Liver (tissue), 9 donors: ENCODE measurements around the gene RALB. TPM values are rescaled to one million over a fixed set of nuclear protein-coding genes. Genes with fewer than 3 reads are reported as not detected.

ENCODE experiments used
- DNase-seq: peaks from one replicate; pipeline ENCODE4 v3.0.0-alpha.2; 2017; ENCODE audit warnings: low spot score
- H3K27ac ChIP-seq, 2 donors: one replicate each; pipeline ENCODE4 v1.7.0; 2013; ENCODE audit warnings: inconsistent platforms in 2 of 2, low read length in 2 of 2, control low read depth in 1 of 2, low read depth in 1 of 2, mild to moderate bottlenecking in 1 of 2
- H3K27me3 ChIP-seq, 4 donors: one replicate each; pipeline versions ENCODE4 v1.6.1 to v1.7.0; 2013; ENCODE audit warnings: low read length in 3 of 4, inconsistent platforms in 1 of 4, mild to moderate bottlenecking in 1 of 4, moderate library complexity in 1 of 4; ENCODE audit not compliant: control insufficient read depth in 4 of 4, insufficient read depth in 4 of 4
- H3K36me3 ChIP-seq, 4 donors: one replicate each; pipeline versions ENCODE4 v1.6.1 to v1.7.0; 2013; ENCODE audit warnings: low read length in 3 of 4, mild to moderate bottlenecking in 3 of 4, low read depth in 1 of 4, moderate library complexity in 1 of 4; ENCODE audit not compliant: control insufficient read depth in 4 of 4, insufficient read depth in 3 of 4
- H3K4me1 ChIP-seq, 4 donors: one replicate each; pipeline versions ENCODE4 v1.6.1 to v1.7.0; 2013; ENCODE audit warnings: low read length in 3 of 4, mild to moderate bottlenecking in 3 of 4, moderate library complexity in 1 of 4; ENCODE audit not compliant: control insufficient read depth in 4 of 4, insufficient read depth in 4 of 4
- H3K4me3 ChIP-seq, 3 donors: one replicate each; pipeline versions ENCODE4 v1.6.1 to v1.7.0; 2013; ENCODE audit warnings: low read length in 3 of 3, control low read depth in 1 of 3, low read depth in 1 of 3, mild to moderate bottlenecking in 1 of 3
- H3K9ac ChIP-seq, 2 donors: one replicate each; pipeline ENCODE4 v1.7.0; 2013; ENCODE audit warnings: low read length in 2 of 2, mild to moderate bottlenecking in 2 of 2, moderate library complexity in 2 of 2, control low read depth in 1 of 2, low read depth in 1 of 2
- H3K9me3 ChIP-seq, 4 donors: one replicate each; pipeline versions ENCODE4 v1.6.1 to v1.7.0; 2013; ENCODE audit warnings: low read length in 3 of 4; ENCODE audit not compliant: control insufficient read depth in 4 of 4
- EGR1 ChIP-seq, 2 donors: IDR thresholded peaks; 2 replicates each; pipeline ENCODE4 v1.6.1; 2016 to 2018; ENCODE audit warnings: antibody characterized with exemption in 2 of 2, low read depth in 2 of 2
- FOXA1 ChIP-seq: IDR thresholded peaks from 2 replicates; pipeline ENCODE4 v1.6.1; 2016; ENCODE audit warnings: antibody characterized with exemption
- GABPA ChIP-seq, 2 donors: IDR thresholded peaks in 1 of 2; conservative IDR thresholded peaks in 1 of 2; 2 replicates each; pipeline ENCODE4 v1.6.1; 2016; ENCODE audit warnings: antibody characterized with exemption in 2 of 2, mild to moderate bottlenecking in 1 of 2, moderate library complexity in 1 of 2
- HNF4A ChIP-seq, 2 donors: conservative IDR thresholded peaks; 2 replicates each; pipeline ENCODE4 v1.6.1; 2016; ENCODE audit warnings: antibody characterized with exemption in 2 of 2, mild to moderate bottlenecking in 2 of 2
- NR2F2 ChIP-seq: IDR thresholded peaks from 2 replicates; pipeline ENCODE4 v1.6.1; 2016; ENCODE audit warnings: antibody characterized with exemption
- RAD21 ChIP-seq, 2 donors: IDR thresholded peaks; 2 replicates each; pipeline ENCODE4 v1.6.1; 2016; ENCODE audit warnings: antibody characterized with exemption in 2 of 2, mild to moderate bottlenecking in 2 of 2
- RXRA ChIP-seq, 2 donors: IDR thresholded peaks; 2 replicates each; pipeline ENCODE4 v1.6.1; 2017 to 2018; ENCODE audit warnings: antibody characterized with exemption in 2 of 2, mild to moderate bottlenecking in 1 of 2
- SP1 ChIP-seq: IDR thresholded peaks from 2 replicates; pipeline ENCODE4 v1.6.1; 2018; ENCODE audit warnings: antibody characterized with exemption, mild to moderate bottlenecking
- TAF1 ChIP-seq: conservative IDR thresholded peaks from 2 replicates; pipeline ENCODE4 v1.6.1; 2016; ENCODE audit warnings: antibody characterized with exemption, mild to moderate bottlenecking
- YY1 ChIP-seq: IDR thresholded peaks from 2 replicates; pipeline ENCODE4 v1.6.1; 2016; ENCODE audit warnings: antibody characterized with exemption, mild to moderate bottlenecking
- WGBS: extraction: QIAGEN DNeasy Blood & Tissue Kit; methylation state at CpG from one replicate; pipeline ENCODE4 v1.1.7; 2013; 5-methylcytosine and 5-hydroxymethylcytosine counted together
- polyA plus RNA-seq, 2 donors: library from polyadenylated mRNA; stranded (reverse) in 1 of 2; unstranded in 1 of 2; fragments of 200-250 nt in 1 of 2; fragments of >200 nt in 1 of 2; fragmentation: Nextera tagmentation in 1 of 2; extraction: Ambion mirVana in 1 of 2; gene quantifications; one replicate each; pipeline versions ENCODE4 v1.2.1 to v1.2.3, GENCODE V29; 2013 to 2015
- total RNA-seq, 2 donors: library from RNA; depleted of rRNA; stranded (reverse); fragments of >200 nt; gene quantifications; one replicate each; pipeline ENCODE4 v1.2.3, GENCODE V29; 2014
- TF ChIP-seq, protein P1 (sequence below): fragments of 150-350 bp; IDR thresholded peaks from 2 replicates; pipeline ENCODE4 v1.5.1; 2017; ENCODE audit warnings: improper control_type of control experiment, low read depth, low read length; ENCODE audit not compliant: missing input control
- TF ChIP-seq, protein P2 (sequence below): IDR thresholded peaks from 2 replicates; pipeline ENCODE4 v1.6.1; 2016; ENCODE audit warnings: antibody characterized with exemption
- TF ChIP-seq, protein P3 (sequence below): IDR thresholded peaks from 2 replicates; pipeline ENCODE4 v1.6.1; 2016; ENCODE audit warnings: antibody characterized with exemption, mild to moderate bottlenecking
- donor health status: healthy.
- donor health status: healthy.
- donor health status: healthy.
- donor health status: healthy.
- donor health status: healthy.

The RALB gene
- total and polyA plus RNA-seq, 4 donors: 11.1 to 26.4 (median 20.1) TPM

DNA sequence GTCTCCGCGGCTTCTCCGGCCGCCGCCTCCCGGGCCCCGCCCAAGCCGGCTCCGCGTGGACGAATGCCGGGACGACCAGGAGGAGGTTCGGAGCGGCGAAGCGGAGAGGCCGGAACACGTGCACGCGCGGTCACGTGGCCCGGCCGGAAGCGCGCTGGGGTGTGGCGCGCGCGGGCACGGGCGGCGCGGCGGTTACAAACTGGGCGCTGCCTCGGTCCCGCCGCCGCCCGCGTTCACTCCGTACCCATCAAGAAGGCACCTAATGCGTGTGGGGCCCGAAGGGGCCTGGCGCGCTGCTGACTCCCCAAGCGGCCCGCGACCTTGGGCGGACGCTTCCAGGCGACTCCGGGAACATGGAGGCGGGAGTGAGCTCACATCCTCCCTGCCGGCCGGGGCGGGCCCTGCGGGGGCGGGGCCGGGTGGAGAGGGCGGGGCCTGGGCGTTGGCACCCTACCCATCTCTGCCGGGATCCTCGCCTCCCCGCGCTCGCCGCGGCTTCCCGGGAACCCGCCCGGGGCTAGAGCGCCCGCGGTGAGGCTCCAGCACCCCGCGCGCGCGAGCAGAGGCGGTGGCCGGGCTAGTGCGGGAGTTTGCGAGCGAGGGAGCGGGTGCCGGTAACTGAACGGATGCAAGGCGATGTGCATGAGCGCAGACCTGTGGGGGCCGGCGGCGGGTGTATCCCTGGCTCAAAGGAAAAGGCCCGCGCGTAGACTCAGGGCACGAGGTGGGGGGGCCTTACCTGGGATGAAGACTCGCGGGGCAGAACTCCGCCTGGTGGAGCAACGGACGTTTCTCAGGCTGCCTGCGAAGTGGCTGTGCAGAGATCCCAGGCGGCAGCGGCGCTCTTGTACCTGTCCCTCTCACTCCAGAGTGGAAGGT is 29.4 kb upstream of the RALB start, which contains the start of gene TMEM185B:
TSS of gene TMEM185B (minus strand) at position 367 of the 879 bp plus-strand sequence. CDS start 424 bp downstream, outside the sequence.
- no peaks in the 10 kb centered on the region for H3K27me3 ChIP-seq
- DNase-seq: peak; percentile 87
- TF ChIP-seq, protein P1, sequence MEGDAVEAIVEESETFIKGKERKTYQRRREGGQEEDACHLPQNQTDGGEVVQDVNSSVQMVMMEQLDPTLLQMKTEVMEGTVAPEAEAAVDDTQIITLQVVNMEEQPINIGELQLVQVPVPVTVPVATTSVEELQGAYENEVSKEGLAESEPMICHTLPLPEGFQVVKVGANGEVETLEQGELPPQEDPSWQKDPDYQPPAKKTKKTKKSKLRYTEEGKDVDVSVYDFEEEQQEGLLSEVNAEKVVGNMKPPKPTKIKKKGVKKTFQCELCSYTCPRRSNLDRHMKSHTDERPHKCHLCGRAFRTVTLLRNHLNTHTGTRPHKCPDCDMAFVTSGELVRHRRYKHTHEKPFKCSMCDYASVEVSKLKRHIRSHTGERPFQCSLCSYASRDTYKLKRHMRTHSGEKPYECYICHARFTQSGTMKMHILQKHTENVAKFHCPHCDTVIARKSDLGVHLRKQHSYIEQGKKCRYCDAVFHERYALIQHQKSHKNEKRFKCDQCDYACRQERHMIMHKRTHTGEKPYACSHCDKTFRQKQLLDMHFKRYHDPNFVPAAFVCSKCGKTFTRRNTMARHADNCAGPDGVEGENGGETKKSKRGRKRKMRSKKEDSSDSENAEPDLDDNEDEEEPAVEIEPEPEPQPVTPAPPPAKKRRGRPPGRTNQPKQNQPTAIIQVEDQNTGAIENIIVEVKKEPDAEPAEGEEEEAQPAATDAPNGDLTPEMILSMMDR: peak; percentile 33
- TF ChIP-seq, protein P2, sequence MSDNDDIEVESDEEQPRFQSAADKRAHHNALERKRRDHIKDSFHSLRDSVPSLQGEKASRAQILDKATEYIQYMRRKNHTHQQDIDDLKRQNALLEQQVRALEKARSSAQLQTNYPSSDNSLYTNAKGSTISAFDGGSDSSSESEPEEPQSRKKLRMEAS: no peak
- TF ChIP-seq RAD21 (IDR thresholded peaks at IDR 0.05) (peak in 1 of 2 donors; percentile 34), RXRA (IDR thresholded peaks at IDR 0.05) (no peak), SP1 (no peak), HNF4A (conservative IDR thresholded peaks at IDR 0.05) (no peak), GABPA (IDR thresholded peaks at IDR 0.05 in 1 of 2, conservative IDR thresholded peaks at IDR 0.05 in 1 of 2) (peak in 1 of 2 donors; percentile 73), NR2F2 (no peak), YY1 (peak; percentile 59), EGR1 (IDR thresholded peaks at IDR 0.05; ENCODE audit: low read depth in 2 of 2) (peak; percentile 11 to 35)
- 3% methylated on average over 108 of the region's 108 CpGs for whole genome bisulfite sequencing
- H3K9me3 ChIP-seq: no peaks in the 10 kb centered on the region
- peak within 1 kb of the TSS in 1 of 2 donors; percentile 82 for H3K9ac ChIP-seq
- H3K27ac ChIP-seq: peak within 1 kb of the TSS; percentile 70 to 95
- H3K36me3 ChIP-seq: peaks cover 0 to 3% (median 0%) of the 10 kb centered on the region in 4 donors
- H3K4me3 ChIP-seq: peak within 1 kb of the TSS; percentile 63 to 81 (median 67)
- H3K4me1 ChIP-seq: peaks cover 12 to 33% (median 21%) of the 10 kb centered on the region in 4 donors

DNA sequence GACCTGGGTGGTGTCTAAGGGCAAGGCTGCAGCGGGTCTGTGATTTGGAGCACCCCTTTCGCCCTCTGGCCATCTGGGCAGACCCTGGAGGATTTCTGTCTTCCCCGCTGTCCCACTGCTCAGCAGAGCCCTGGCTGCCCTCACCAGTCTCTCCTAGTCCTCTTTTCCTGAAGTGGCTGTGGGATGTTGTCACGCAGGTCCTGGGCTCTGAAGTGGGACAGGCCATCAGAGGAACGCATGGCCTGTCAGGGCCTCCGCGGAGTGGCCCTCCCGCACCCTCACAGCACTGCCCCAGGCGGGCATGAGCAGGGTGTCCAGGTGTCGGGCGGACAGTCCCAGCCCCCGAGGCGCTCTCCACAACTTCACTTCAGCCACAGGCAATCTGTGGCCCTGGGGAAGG is 28.4 kb upstream of the RALB start:
- H3K4me1 ChIP-seq: peaks cover 12 to 33% (median 21%) of the 10 kb centered on the region in 4 donors
- peak overlapping the region in 1 of 2 donors; percentile 82 for H3K9ac ChIP-seq
- no peaks in the 10 kb centered on the region for H3K9me3 ChIP-seq
- no peaks in the 10 kb centered on the region for H3K27me3 ChIP-seq
- WGBS: 96% methylated on average over 13 of the region's 13 CpGs
- no peak for DNase-seq
- TF ChIP-seq YY1 (no peak), RAD21 (IDR thresholded peaks at IDR 0.05) (no peak), FOXA1 (no peak), TAF1 (no peak), EGR1 (IDR thresholded peaks at IDR 0.05; ENCODE audit: low read depth in 2 of 2) (no peak)
- TF ChIP-seq, protein P1: no peak
- TF ChIP-seq, protein P3, sequence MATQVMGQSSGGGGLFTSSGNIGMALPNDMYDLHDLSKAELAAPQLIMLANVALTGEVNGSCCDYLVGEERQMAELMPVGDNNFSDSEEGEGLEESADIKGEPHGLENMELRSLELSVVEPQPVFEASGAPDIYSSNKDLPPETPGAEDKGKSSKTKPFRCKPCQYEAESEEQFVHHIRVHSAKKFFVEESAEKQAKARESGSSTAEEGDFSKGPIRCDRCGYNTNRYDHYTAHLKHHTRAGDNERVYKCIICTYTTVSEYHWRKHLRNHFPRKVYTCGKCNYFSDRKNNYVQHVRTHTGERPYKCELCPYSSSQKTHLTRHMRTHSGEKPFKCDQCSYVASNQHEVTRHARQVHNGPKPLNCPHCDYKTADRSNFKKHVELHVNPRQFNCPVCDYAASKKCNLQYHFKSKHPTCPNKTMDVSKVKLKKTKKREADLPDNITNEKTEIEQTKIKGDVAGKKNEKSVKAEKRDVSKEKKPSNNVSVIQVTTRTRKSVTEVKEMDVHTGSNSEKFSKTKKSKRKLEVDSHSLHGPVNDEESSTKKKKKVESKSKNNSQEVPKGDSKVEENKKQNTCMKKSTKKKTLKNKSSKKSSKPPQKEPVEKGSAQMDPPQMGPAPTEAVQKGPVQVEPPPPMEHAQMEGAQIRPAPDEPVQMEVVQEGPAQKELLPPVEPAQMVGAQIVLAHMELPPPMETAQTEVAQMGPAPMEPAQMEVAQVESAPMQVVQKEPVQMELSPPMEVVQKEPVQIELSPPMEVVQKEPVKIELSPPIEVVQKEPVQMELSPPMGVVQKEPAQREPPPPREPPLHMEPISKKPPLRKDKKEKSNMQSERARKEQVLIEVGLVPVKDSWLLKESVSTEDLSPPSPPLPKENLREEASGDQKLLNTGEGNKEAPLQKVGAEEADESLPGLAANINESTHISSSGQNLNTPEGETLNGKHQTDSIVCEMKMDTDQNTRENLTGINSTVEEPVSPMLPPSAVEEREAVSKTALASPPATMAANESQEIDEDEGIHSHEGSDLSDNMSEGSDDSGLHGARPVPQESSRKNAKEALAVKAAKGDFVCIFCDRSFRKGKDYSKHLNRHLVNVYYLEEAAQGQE: no peak
- H3K36me3 ChIP-seq: peaks cover 0 to 3% (median 0%) of the 10 kb centered on the region in 4 donors
- no peak overlapping the region for H3K27ac ChIP-seq
- H3K4me3 ChIP-seq: no peak overlapping the region
